Liver (tissue), 9 donors: ENCODE results near the gene GALNT16. TPM values are rescaled to one million over a fixed set of nuclear protein-coding genes. Genes with fewer than 3 reads are reported as not detected.

ENCODE experiments used
- DNase-seq: peaks from one replicate; pipeline ENCODE4 v3.0.0-alpha.2; 2017; ENCODE audit warnings: low spot score
- H3K27ac ChIP-seq, 2 donors: one replicate each; pipeline ENCODE4 v1.7.0; 2013; ENCODE audit warnings: inconsistent platforms in 2 of 2, low read length in 2 of 2, control low read depth in 1 of 2, low read depth in 1 of 2, mild to moderate bottlenecking in 1 of 2
- H3K27me3 ChIP-seq, 4 donors: one replicate each; pipeline versions ENCODE4 v1.6.1 to v1.7.0; 2013; ENCODE audit warnings: low read length in 3 of 4, inconsistent platforms in 1 of 4, mild to moderate bottlenecking in 1 of 4, moderate library complexity in 1 of 4; ENCODE audit not compliant: control insufficient read depth in 4 of 4, insufficient read depth in 4 of 4
- H3K36me3 ChIP-seq, 4 donors: one replicate each; pipeline versions ENCODE4 v1.6.1 to v1.7.0; 2013; ENCODE audit warnings: low read length in 3 of 4, mild to moderate bottlenecking in 3 of 4, low read depth in 1 of 4, moderate library complexity in 1 of 4; ENCODE audit not compliant: control insufficient read depth in 4 of 4, insufficient read depth in 3 of 4
- H3K4me1 ChIP-seq, 4 donors: one replicate each; pipeline versions ENCODE4 v1.6.1 to v1.7.0; 2013; ENCODE audit warnings: low read length in 3 of 4, mild to moderate bottlenecking in 3 of 4, moderate library complexity in 1 of 4; ENCODE audit not compliant: control insufficient read depth in 4 of 4, insufficient read depth in 4 of 4
- H3K4me3 ChIP-seq, 3 donors: one replicate each; pipeline versions ENCODE4 v1.6.1 to v1.7.0; 2013; ENCODE audit warnings: low read length in 3 of 3, control low read depth in 1 of 3, low read depth in 1 of 3, mild to moderate bottlenecking in 1 of 3
- H3K9ac ChIP-seq, 2 donors: one replicate each; pipeline ENCODE4 v1.7.0; 2013; ENCODE audit warnings: low read length in 2 of 2, mild to moderate bottlenecking in 2 of 2, moderate library complexity in 2 of 2, control low read depth in 1 of 2, low read depth in 1 of 2
- H3K9me3 ChIP-seq, 4 donors: one replicate each; pipeline versions ENCODE4 v1.6.1 to v1.7.0; 2013; ENCODE audit warnings: low read length in 3 of 4; ENCODE audit not compliant: control insufficient read depth in 4 of 4
- ATF3 ChIP-seq: IDR thresholded peaks from 2 replicates; pipeline ENCODE4 v1.6.1; 2016; ENCODE audit warnings: antibody characterized with exemption
- EGR1 ChIP-seq, 2 donors: IDR thresholded peaks; 2 replicates each; pipeline ENCODE4 v1.6.1; 2016 to 2018; ENCODE audit warnings: antibody characterized with exemption in 2 of 2, low read depth in 2 of 2
- GABPA ChIP-seq, 2 donors: IDR thresholded peaks in 1 of 2; conservative IDR thresholded peaks in 1 of 2; 2 replicates each; pipeline ENCODE4 v1.6.1; 2016; ENCODE audit warnings: antibody characterized with exemption in 2 of 2, mild to moderate bottlenecking in 1 of 2, moderate library complexity in 1 of 2
- HNF4A ChIP-seq, 2 donors: conservative IDR thresholded peaks; 2 replicates each; pipeline ENCODE4 v1.6.1; 2016; ENCODE audit warnings: antibody characterized with exemption in 2 of 2, mild to moderate bottlenecking in 2 of 2
- HNF4G ChIP-seq: IDR thresholded peaks from 2 replicates; pipeline ENCODE4 v1.6.1; 2016; ENCODE audit warnings: antibody characterized with exemption
- JUND ChIP-seq, 2 donors: IDR thresholded peaks; 2 replicates each; pipeline ENCODE4 v1.6.1; 2016; ENCODE audit warnings: antibody characterized with exemption in 2 of 2
- NR2F2 ChIP-seq: IDR thresholded peaks from 2 replicates; pipeline ENCODE4 v1.6.1; 2016; ENCODE audit warnings: antibody characterized with exemption
- RAD21 ChIP-seq, 2 donors: IDR thresholded peaks; 2 replicates each; pipeline ENCODE4 v1.6.1; 2016; ENCODE audit warnings: antibody characterized with exemption in 2 of 2, mild to moderate bottlenecking in 2 of 2
- RXRA ChIP-seq, 2 donors: IDR thresholded peaks; 2 replicates each; pipeline ENCODE4 v1.6.1; 2017 to 2018; ENCODE audit warnings: antibody characterized with exemption in 2 of 2, mild to moderate bottlenecking in 1 of 2
- SP1 ChIP-seq: IDR thresholded peaks from 2 replicates; pipeline ENCODE4 v1.6.1; 2018; ENCODE audit warnings: antibody characterized with exemption, mild to moderate bottlenecking
- TAF1 ChIP-seq: conservative IDR thresholded peaks from 2 replicates; pipeline ENCODE4 v1.6.1; 2016; ENCODE audit warnings: antibody characterized with exemption, mild to moderate bottlenecking
- YY1 ChIP-seq: IDR thresholded peaks from 2 replicates; pipeline ENCODE4 v1.6.1; 2016; ENCODE audit warnings: antibody characterized with exemption, mild to moderate bottlenecking
- WGBS: extraction: QIAGEN DNeasy Blood & Tissue Kit; methylation state at CpG from one replicate; pipeline ENCODE4 v1.1.7; 2013; 5-methylcytosine and 5-hydroxymethylcytosine counted together
- polyA plus RNA-seq, 2 donors: library from polyadenylated mRNA; stranded (reverse) in 1 of 2; unstranded in 1 of 2; fragments of 200-250 nt in 1 of 2; fragments of >200 nt in 1 of 2; fragmentation: Nextera tagmentation in 1 of 2; extraction: Ambion mirVana in 1 of 2; gene quantifications; one replicate each; pipeline versions ENCODE4 v1.2.1 to v1.2.3, GENCODE V29; 2013 to 2015
- total RNA-seq, 2 donors: library from RNA; depleted of rRNA; stranded (reverse); fragments of >200 nt; gene quantifications; one replicate each; pipeline ENCODE4 v1.2.3, GENCODE V29; 2014
- TF ChIP-seq, protein P1 (sequence below): fragments of 150-350 bp; IDR thresholded peaks from 2 replicates; pipeline ENCODE4 v1.5.1; 2017; ENCODE audit warnings: improper control_type of control experiment, low read depth, low read length; ENCODE audit not compliant: missing input control
- TF ChIP-seq, protein P2 (sequence below): IDR thresholded peaks from 2 replicates; pipeline ENCODE4 v1.6.1; 2016; ENCODE audit warnings: antibody characterized with exemption
- TF ChIP-seq, protein P3 (sequence below): IDR thresholded peaks from 2 replicates; pipeline ENCODE4 v1.6.1; 2016; ENCODE audit warnings: antibody characterized with exemption
- donor health status: healthy.
- donor health status: healthy.
- donor health status: healthy.
- donor health status: healthy.
- donor health status: healthy.

GALNT16 gene
- total and polyA plus RNA-seq, 4 donors, result 0.25 to 1.2 (median 0.71) TPM

- Histone ChIP-seq H3K27ac (no peak overlapping the region), H3K4me3 (no peak overlapping the region), H3K27me3 (no peaks in the 10 kb centered on the region), H3K9me3 (no peaks in the 10 kb centered on the region), H3K9ac (no peak overlapping the region), H3K36me3 (peaks cover 9 to 65% (median 44%) of the 10 kb centered on the region in 4 donors), H3K4me1 (peaks cover 0 to 11% (median 8%) of the 10 kb centered on the region in 4 donors)
- whole genome bisulfite sequencing, result 89% methylated on average over 3 of the region's 3 CpGs
- no peak for TF ChIP-seq RXRA (IDR thresholded peaks at IDR 0.05)
- no peak for TF ChIP-seq JUND (IDR thresholded peaks at IDR 0.05)
- TF ChIP-seq GABPA (IDR thresholded peaks at IDR 0.05 in 1 of 2, conservative IDR thresholded peaks at IDR 0.05 in 1 of 2), result no peak
- TF ChIP-seq ATF3, result no peak
- no peak for TF ChIP-seq NR2F2
- TF ChIP-seq, protein P1, sequence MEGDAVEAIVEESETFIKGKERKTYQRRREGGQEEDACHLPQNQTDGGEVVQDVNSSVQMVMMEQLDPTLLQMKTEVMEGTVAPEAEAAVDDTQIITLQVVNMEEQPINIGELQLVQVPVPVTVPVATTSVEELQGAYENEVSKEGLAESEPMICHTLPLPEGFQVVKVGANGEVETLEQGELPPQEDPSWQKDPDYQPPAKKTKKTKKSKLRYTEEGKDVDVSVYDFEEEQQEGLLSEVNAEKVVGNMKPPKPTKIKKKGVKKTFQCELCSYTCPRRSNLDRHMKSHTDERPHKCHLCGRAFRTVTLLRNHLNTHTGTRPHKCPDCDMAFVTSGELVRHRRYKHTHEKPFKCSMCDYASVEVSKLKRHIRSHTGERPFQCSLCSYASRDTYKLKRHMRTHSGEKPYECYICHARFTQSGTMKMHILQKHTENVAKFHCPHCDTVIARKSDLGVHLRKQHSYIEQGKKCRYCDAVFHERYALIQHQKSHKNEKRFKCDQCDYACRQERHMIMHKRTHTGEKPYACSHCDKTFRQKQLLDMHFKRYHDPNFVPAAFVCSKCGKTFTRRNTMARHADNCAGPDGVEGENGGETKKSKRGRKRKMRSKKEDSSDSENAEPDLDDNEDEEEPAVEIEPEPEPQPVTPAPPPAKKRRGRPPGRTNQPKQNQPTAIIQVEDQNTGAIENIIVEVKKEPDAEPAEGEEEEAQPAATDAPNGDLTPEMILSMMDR, result no peak
- no peak for DNase-seq
Measured at GRCh38 chr14:69392481-69392880, 132.5 kb downstream of the GALNT16 start.

DNA sequence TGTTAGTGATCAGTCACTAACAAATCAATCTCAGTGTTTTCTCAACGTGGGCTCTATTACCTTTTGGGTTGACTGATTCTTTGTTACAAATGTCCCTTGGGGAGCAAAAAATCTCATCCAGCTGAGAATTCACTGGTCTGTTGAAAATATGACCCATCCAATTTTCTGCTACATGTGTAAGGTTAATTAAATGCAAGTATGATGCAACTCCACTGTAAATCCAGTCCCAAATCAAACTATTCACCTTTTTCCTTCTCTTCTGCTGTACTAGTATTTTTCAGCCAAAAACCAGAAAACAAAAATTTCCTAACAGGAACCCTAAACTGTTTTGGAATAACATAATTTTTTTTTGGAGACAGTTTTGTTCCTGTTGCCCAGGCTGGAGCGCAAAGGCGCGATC lies 136.0 kb downstream of the GALNT16 start:
- Histone ChIP-seq H3K9me3 (no peaks in the 10 kb centered on the region), H3K36me3 (peaks cover 9 to 45% (median 35%) of the 10 kb centered on the region in 4 donors), H3K27ac (no peak overlapping the region), H3K9ac (no peak overlapping the region), H3K27me3 (no peaks in the 10 kb centered on the region), H3K4me3 (no peak overlapping the region), H3K4me1 (peaks cover 3 to 33% (median 28%) of the 10 kb centered on the region in 4 donors)
- 90% methylated on average over 4 of the region's 4 CpGs for WGBS
- TF ChIP-seq, protein P2, sequence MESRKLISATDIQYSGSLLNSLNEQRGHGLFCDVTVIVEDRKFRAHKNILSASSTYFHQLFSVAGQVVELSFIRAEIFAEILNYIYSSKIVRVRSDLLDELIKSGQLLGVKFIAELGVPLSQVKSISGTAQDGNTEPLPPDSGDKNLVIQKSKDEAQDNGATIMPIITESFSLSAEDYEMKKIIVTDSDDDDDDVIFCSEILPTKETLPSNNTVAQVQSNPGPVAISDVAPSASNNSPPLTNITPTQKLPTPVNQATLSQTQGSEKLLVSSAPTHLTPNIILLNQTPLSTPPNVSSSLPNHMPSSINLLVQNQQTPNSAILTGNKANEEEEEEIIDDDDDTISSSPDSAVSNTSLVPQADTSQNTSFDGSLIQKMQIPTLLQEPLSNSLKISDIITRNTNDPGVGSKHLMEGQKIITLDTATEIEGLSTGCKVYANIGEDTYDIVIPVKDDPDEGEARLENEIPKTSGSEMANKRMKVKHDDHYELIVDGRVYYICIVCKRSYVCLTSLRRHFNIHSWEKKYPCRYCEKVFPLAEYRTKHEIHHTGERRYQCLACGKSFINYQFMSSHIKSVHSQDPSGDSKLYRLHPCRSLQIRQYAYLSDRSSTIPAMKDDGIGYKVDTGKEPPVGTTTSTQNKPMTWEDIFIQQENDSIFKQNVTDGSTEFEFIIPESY, result no peak
- no peak for TF ChIP-seq RXRA (IDR thresholded peaks at IDR 0.05)
- no peak for TF ChIP-seq NR2F2
- DNase-seq, result no peak

DNA sequence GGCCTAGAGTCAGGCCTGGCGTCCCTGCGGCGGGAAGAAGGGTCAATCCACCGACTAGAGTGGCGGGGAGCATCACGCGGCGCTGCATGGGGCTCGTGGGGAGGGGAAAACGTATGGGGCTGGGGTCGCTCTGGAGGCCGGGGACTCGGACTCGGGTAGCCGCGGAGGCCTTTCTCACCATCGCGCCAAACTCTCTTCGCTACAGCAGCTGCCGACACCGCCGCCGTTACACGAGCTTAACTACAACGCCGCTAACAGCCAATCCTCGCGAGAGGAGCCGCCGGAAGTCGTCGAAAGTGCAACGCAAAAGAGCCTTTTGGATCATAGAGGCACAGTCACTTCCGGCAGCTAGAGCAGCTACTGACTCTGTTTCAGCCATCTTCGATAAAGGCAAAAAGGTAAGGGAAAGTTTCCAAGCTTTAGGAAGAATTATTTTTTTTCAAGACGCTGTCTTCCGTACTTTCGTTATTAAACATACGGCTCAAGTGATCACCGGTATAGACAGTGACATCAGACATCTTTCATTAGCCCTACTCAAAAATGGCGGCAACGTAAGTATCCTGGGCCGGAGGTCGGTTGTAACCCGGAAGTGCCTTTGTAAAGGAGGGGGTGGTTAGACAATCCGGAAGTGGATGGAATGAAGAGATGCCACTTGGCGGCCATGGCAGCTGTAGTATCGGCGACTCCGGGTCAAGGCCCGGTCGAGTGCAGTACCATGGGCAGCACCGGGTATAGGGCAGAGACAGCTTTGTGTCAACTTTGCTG lies 138.3 kb downstream of the GALNT16 start, which contains the start of the genes ERH and SLC39A9:
TSS of gene ERH (minus strand) at position 247 of the 765 bp plus-strand sequence. CDS start at position 181, 66 bp downstream.
TSS of gene SLC39A9 (plus strand) at position 640 of the 765 bp plus-strand sequence. CDS start 678 bp downstream, outside the sequence.
- Histone ChIP-seq H3K4me1 (peaks cover 5 to 37% (median 33%) of the 10 kb centered on the region in 4 donors), H3K9ac (peak within 1 kb of the TSS; percentile 90 to 96), H3K4me3 (peak within 1 kb of the TSS; percentile 89 to 100 (median 93)), H3K36me3 (peaks cover 5 to 29% (median 21%) of the 10 kb centered on the region in 4 donors), H3K9me3 (no peaks in the 10 kb centered on the region), H3K27ac (peak within 1 kb of the TSS; percentile 86 to 95), H3K27me3 (no peaks in the 10 kb centered on the region)
- under 1% methylated on average over 53 of the region's 53 CpGs for WGBS
- peak; percentile 91 for DNase-seq
- TF ChIP-seq JUND (IDR thresholded peaks at IDR 0.05) (peak; percentile 65 to 67), ATF3 (peak; percentile 62), RXRA (IDR thresholded peaks at IDR 0.05) (peak; percentile 51 to 73), SP1 (peak; percentile 67), RAD21 (IDR thresholded peaks at IDR 0.05) (peak in 1 of 2 donors; percentile 27), HNF4G (no peak), HNF4A (conservative IDR thresholded peaks at IDR 0.05) (peak; percentile 27 to 48), TAF1 (peak; percentile 71), YY1 (peak; percentile 100), EGR1 (IDR thresholded peaks at IDR 0.05; ENCODE audit: low read depth in 2 of 2) (peak; percentile 84 to 94)
- TF ChIP-seq, protein P1, result peak; percentile 3
- TF ChIP-seq, protein P3, sequence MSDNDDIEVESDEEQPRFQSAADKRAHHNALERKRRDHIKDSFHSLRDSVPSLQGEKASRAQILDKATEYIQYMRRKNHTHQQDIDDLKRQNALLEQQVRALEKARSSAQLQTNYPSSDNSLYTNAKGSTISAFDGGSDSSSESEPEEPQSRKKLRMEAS, result peak; percentile 81
- TF ChIP-seq, protein P2, result peak; percentile 99
